ENCODE data around the gene EMCN.

GRCh38 chr4:100391863-100392262 lies 126.0 kb downstream of the EMCN start:
- no peak for TF ChIP-seq SP1 (IDR thresholded peaks at IDR 0.05)
- TF ChIP-seq ZNF384 (IDR thresholded peaks at IDR 0.05), result no peak
- no peak for TF ChIP-seq FOXM1 (IDR thresholded peaks at IDR 0.05; ENCODE audit: borderline replicate concordance)
- no peak for TF ChIP-seq SUZ12 (IDR thresholded peaks at IDR 0.05)
- no peak for TF ChIP-seq BHLHE40 (IDR thresholded peaks at IDR 0.05; ENCODE audit: borderline replicate concordance)
- TF ChIP-seq LEF1 (IDR thresholded peaks at IDR 0.05; ENCODE audit: borderline replicate concordance), result no peak
- no peak for TF ChIP-seq FOXK2 (IDR thresholded peaks at IDR 0.05)
- TF ChIP-seq FOXA1 (IDR thresholded peaks at IDR 0.05), result no peak
- no peak for TF ChIP-seq L3MBTL2 (conservative IDR thresholded peaks at IDR 0.05)
- TF ChIP-seq ARNT (IDR thresholded peaks at IDR 0.05), result no peak
- no peak for TF ChIP-seq HDGF (IDR thresholded peaks at IDR 0.05; ENCODE audit: borderline replicate concordance)
- TF ChIP-seq TARDBP (IDR thresholded peaks at IDR 0.05), result no peak
- TF ChIP-seq NFRKB (IDR thresholded peaks at IDR 0.05), result no peak
- TF ChIP-seq ELF4 (IDR thresholded peaks at IDR 0.05), result no peak

Measured in HEK293T (cell line).